Measurements from ENCODE around the gene GAST. TPM values are rescaled to one million over a fixed set of nuclear protein-coding genes. Genes with fewer than 3 reads are reported as not detected.
"Not testable (repeated sequence)": the region's sequence is repeated elsewhere in the genome, so short reads cannot be mapped to it uniquely, and the experiment has no call there.

Gene GAST
- total RNA-seq, 1 experiment from 2014 or later: not detected

DNA sequence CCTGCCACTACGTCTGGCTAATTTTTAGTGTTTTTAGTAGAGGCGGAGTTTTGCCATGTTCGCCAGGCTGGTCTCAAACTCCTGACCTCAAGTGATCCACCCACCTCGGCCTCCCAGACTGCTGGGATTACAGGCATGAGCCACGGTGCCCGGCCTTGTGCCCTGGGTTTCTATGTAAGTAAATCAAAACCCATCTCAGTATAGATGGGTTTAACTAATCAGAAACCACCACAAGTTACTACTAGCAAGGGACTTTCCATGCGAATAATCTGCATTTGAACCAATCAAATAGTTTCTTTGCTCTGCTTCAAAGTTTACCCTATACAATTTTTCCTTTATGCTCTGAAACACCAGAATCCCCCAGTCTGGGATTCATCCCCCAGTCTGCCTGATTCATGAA, 40.0 kb upstream of the GAST start:
- Histone ChIP-seq H3K4me2 (ENCODE audit: low read length) (no peak overlapping the region), H3K9ac (ENCODE audit: low read length) (no peak overlapping the region), H3K27me3 (ENCODE audit: low read length) (no peaks in the 10 kb centered on the region), H2AFZ (ENCODE audit: low read length) (no peak overlapping the region), H3K4me1 (ENCODE audit: insufficient read depth, low read length) (peaks cover 9% of the 10 kb centered on the region), H3K36me3 (ENCODE audit: low read depth, low read length) (no peaks in the 10 kb centered on the region), H4K20me1 (ENCODE audit: low read length) (no peaks in the 10 kb centered on the region), H3F3A (ENCODE audit: low read length, unreplicated experiment) (no peaks in the 10 kb centered on the region), H3K4me3 (ENCODE audit: low read length) (no peak overlapping the region), H3K27ac (ENCODE audit: low read length) (no peak overlapping the region), H3K9me3 (ENCODE audit: low read length) (no peaks in the 10 kb centered on the region), H3K79me2 (ENCODE audit: low read length) (no peaks in the 10 kb centered on the region), H3K9me2 (replicated peaks; ENCODE audit: low read length) (no peaks in the 10 kb centered on the region)
- DNase-seq (no peak), ATAC-seq (no peak)
- intact Hi-C loops (cut with micrococcal nuclease): no loop called here
- no TSS peak for BruUV-seq (replicated peaks)
- ChIA-PET CTCF (no interaction called here), POLR2A (ENCODE audit: unreplicated experiment) (interaction anchor here (0.6 kb wide), 1 partner anchor 20 kb away, joined by 3 read pairs; no protein-coding TSS in a partner anchor)
- TF ChIP-seq EZH2phosphoT487 (IDR thresholded peaks at IDR 0.05; ENCODE audit: borderline replicate concordance, low read length) (no peak), EZH2 (IDR thresholded peaks at IDR 0.05; ENCODE audit: low read length, unreplicated experiment) (no peak)
- TF ChIP-seq, protein P1, sequence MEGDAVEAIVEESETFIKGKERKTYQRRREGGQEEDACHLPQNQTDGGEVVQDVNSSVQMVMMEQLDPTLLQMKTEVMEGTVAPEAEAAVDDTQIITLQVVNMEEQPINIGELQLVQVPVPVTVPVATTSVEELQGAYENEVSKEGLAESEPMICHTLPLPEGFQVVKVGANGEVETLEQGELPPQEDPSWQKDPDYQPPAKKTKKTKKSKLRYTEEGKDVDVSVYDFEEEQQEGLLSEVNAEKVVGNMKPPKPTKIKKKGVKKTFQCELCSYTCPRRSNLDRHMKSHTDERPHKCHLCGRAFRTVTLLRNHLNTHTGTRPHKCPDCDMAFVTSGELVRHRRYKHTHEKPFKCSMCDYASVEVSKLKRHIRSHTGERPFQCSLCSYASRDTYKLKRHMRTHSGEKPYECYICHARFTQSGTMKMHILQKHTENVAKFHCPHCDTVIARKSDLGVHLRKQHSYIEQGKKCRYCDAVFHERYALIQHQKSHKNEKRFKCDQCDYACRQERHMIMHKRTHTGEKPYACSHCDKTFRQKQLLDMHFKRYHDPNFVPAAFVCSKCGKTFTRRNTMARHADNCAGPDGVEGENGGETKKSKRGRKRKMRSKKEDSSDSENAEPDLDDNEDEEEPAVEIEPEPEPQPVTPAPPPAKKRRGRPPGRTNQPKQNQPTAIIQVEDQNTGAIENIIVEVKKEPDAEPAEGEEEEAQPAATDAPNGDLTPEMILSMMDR (conservative IDR thresholded peaks at IDR 0.05; ENCODE audit: low read depth, low read length): no peak

DNA sequence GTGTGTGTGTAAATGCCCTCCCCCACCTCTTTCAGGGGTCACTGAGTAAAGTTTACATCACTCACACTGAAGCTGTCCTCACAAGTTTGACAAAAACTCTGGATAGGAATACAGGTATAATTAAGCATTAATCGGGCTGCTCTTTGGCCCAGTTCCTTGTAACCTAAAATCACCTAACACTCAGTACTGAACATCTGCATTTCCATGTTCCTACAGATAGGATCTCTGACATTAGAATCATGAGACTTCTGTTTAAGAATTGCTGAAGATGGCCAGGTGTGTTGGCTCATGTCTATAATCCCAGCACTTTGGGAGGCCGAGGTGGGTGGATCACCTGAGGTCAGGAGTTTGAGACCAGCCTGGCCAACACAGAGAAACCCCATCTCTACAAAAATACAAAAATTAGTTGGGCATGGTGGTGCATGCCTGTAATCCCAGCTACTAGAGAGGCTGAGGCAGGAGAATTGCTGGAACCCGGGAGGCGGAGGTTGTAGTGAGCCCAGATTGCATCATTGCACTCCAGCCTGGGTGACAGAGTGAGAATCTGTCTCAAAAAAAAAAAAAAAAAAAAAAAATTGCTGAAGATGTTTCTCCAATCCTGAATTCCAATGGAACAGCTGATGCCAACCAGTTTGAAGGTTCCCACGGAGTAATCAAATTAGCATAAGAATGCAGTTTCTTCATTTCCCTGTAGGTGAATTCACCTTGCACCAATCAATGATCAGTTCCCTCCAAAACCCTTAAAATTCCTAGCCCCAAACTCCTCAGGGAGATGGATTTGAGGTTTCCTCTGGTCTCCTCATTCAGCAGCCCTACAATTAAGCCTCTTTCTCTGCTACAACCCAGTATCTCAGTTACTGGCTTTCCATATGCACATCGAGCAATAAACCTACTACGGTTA, 36.7 kb upstream of the GAST start:
- H3K4me2 ChIP-seq (ENCODE audit: low read length); ATAC-seq; H3K9me2 ChIP-seq (replicated peaks; ENCODE audit: low read length); H3K9ac ChIP-seq (ENCODE audit: low read length); H3K4me3 ChIP-seq (ENCODE audit: low read length); DNase-seq; BruUV-seq (replicated peaks); H3F3A ChIP-seq (ENCODE audit: low read length, unreplicated experiment); H4K20me1 ChIP-seq (ENCODE audit: low read length); H2AFZ ChIP-seq (ENCODE audit: low read length); intact Hi-C loops (cut with micrococcal nuclease); H3K79me2 ChIP-seq (ENCODE audit: low read length); H3K36me3 ChIP-seq (ENCODE audit: low read depth, low read length); H3K9me3 ChIP-seq (ENCODE audit: low read length); CTCF ChIA-PET; H3K27ac ChIP-seq (ENCODE audit: low read length); POLR2A ChIA-PET (ENCODE audit: unreplicated experiment); H3K27me3 ChIP-seq (ENCODE audit: low read length): not testable (repeated sequence)
- H3K4me1 ChIP-seq (ENCODE audit: insufficient read depth, low read length): peaks cover 13% of the 10 kb centered on the region

DNA sequence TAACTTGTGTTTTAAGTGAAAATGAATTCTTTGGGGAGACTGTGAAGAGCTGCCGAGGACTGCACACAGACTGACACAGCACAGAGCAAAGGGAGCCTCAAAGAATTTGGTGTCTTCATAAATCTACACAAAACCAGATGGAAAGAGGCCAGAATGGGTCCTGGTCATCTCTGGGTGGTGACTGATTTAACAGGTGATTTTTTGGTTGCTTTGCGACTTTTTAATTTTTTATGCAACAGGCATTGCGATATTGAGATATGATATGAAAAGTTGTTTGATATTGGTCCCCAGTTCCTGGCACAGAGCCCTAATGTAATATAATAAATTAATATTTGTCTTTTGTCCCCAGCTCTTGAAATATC, 36.1 kb upstream of the GAST start:
- Histone ChIP-seq H3K27ac (ENCODE audit: low read length) (no peak overlapping the region), H3K79me2 (ENCODE audit: low read length) (no peaks in the 10 kb centered on the region), H3K9me2 (replicated peaks; ENCODE audit: low read length) (no peaks in the 10 kb centered on the region), H3K9me3 (ENCODE audit: low read length) (no peaks in the 10 kb centered on the region), H3K36me3 (ENCODE audit: low read depth, low read length) (no peaks in the 10 kb centered on the region), H3K4me3 (ENCODE audit: low read length) (no peak overlapping the region), H4K20me1 (ENCODE audit: low read length) (no peaks in the 10 kb centered on the region), H2AFZ (ENCODE audit: low read length) (no peak overlapping the region), H3K4me2 (ENCODE audit: low read length) (no peak overlapping the region), H3K27me3 (ENCODE audit: low read length) (no peaks in the 10 kb centered on the region), H3F3A (ENCODE audit: low read length, unreplicated experiment) (no peaks in the 10 kb centered on the region), H3K4me1 (ENCODE audit: insufficient read depth, low read length) (peaks cover 13% of the 10 kb centered on the region), H3K9ac (ENCODE audit: low read length) (no peak overlapping the region)
- ATAC-seq (no peak), DNase-seq (no peak)
- ChIA-PET POLR2A (ENCODE audit: unreplicated experiment) (no interaction called here), CTCF (no interaction called here)
- intact Hi-C loops (cut with micrococcal nuclease): no loop called here
- TF ChIP-seq, protein P1 (conservative IDR thresholded peaks at IDR 0.05; ENCODE audit: low read depth, low read length): no peak
- TF ChIP-seq EZH2 (IDR thresholded peaks at IDR 0.05; ENCODE audit: low read length, unreplicated experiment) (no peak), EZH2phosphoT487 (IDR thresholded peaks at IDR 0.05; ENCODE audit: borderline replicate concordance, low read length) (no peak)
- no TSS peak for BruUV-seq (replicated peaks)
